ENCODE measurements around the gene MYOCOS. TPM values are rescaled to one million over a fixed set of nuclear protein-coding genes. Genes with fewer than 3 reads are reported as not detected.
"Not testable (repeated sequence)": the region's sequence is repeated elsewhere in the genome, so short reads cannot be mapped to it uniquely, and the experiment has no call there.

Gene MYOCOS
- total RNA-seq, 3 donors from 2014 or later, result not detected

- intact Hi-C loops (cut with DNase I; ENCODE audit: low total_unique reads), result no loop called here
- no peak for DNase-seq (ENCODE audit: low spot score in 2 of 2)
- H3K9me3 ChIP-seq, result no peaks in the 10 kb centered on the region
- no peaks in the 10 kb centered on the region for H3K36me3 ChIP-seq
- TF ChIP-seq, protein P1, sequence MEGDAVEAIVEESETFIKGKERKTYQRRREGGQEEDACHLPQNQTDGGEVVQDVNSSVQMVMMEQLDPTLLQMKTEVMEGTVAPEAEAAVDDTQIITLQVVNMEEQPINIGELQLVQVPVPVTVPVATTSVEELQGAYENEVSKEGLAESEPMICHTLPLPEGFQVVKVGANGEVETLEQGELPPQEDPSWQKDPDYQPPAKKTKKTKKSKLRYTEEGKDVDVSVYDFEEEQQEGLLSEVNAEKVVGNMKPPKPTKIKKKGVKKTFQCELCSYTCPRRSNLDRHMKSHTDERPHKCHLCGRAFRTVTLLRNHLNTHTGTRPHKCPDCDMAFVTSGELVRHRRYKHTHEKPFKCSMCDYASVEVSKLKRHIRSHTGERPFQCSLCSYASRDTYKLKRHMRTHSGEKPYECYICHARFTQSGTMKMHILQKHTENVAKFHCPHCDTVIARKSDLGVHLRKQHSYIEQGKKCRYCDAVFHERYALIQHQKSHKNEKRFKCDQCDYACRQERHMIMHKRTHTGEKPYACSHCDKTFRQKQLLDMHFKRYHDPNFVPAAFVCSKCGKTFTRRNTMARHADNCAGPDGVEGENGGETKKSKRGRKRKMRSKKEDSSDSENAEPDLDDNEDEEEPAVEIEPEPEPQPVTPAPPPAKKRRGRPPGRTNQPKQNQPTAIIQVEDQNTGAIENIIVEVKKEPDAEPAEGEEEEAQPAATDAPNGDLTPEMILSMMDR (IDR thresholded peaks at IDR 0.05), result no peak
- TF ChIP-seq POLR2A (IDR thresholded peaks at IDR 0.05) (no peak), POLR2AphosphoS5 (IDR thresholded peaks at IDR 0.05) (no peak)
- H3K4me3 ChIP-seq, result no peak overlapping the region
- no peaks in the 10 kb centered on the region for H3K4me1 ChIP-seq
- no peaks in the 10 kb centered on the region for H3K27me3 ChIP-seq
- H3K27ac ChIP-seq, result no peak overlapping the region
Observed at GRCh38 chr1:171606402-171606941, 15.6 kb upstream of the MYOCOS start.

- intact Hi-C loops (cut with DNase I; ENCODE audit: low total_unique reads), result no loop called here
Observed at GRCh38 chr1:171610385-171610784, 11.7 kb upstream of the MYOCOS start.

DNA sequence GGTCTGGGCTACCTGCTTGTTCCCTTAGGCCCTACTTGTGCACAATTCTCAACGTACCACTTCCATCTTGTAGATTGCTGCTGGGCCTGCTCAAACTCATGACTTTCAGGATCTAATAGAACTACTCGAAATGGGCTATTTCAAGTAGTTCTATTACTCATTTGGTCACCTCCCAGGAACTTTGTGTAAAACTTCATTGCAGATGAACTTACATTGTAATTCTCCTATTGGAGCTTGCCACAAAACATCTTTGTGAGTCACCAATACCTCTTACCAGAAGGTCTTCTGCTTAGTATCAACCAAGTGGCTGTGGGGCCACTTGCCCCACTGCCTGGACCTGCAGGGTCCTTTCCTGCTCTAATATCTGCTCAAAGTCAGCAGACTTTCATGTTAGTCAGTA is 10.7 kb upstream of the MYOCOS start:
- intact Hi-C loops (cut with DNase I; ENCODE audit: low total_unique reads), result no loop called here
- Histone ChIP-seq H3K27ac (no peak overlapping the region), H3K27me3 (no peaks in the 10 kb centered on the region), H3K36me3 (no peaks in the 10 kb centered on the region), H3K9me3 (no peaks in the 10 kb centered on the region), H3K4me1 (no peaks in the 10 kb centered on the region), H3K4me3 (no peak overlapping the region)
- DNase-seq (ENCODE audit: low spot score in 2 of 2), result no peak
- TF ChIP-seq, protein P1 (IDR thresholded peaks at IDR 0.05), result no peak
- TF ChIP-seq POLR2A (IDR thresholded peaks at IDR 0.05) (no peak), POLR2AphosphoS5 (IDR thresholded peaks at IDR 0.05) (no peak)

More at GRCh38 chr1:171610385-171610784, 11.7 kb upstream of the MYOCOS start:
- H3K27me3 ChIP-seq, result no peaks in the 10 kb centered on the region
- no peaks in the 10 kb centered on the region for H3K4me1 ChIP-seq
- H3K27ac ChIP-seq, result no peak overlapping the region
- H3K9me3 ChIP-seq, result no peaks in the 10 kb centered on the region
- DNase-seq (ENCODE audit: low spot score in 2 of 2), result no peak
- TF ChIP-seq, protein P1 (IDR thresholded peaks at IDR 0.05), result no peak
- TF ChIP-seq POLR2AphosphoS5 (IDR thresholded peaks at IDR 0.05) (no peak), POLR2A (IDR thresholded peaks at IDR 0.05) (no peak)
- no peak overlapping the region for H3K4me3 ChIP-seq
- H3K36me3 ChIP-seq, result no peaks in the 10 kb centered on the region

GRCh38 chr1:171613282-171613681 is 8.8 kb upstream of the MYOCOS start:
- TF ChIP-seq POLR2AphosphoS5 (IDR thresholded peaks at IDR 0.05), result no peak
- no peak for TF ChIP-seq POLR2A (IDR thresholded peaks at IDR 0.05)
- TF ChIP-seq, protein P1 (IDR thresholded peaks at IDR 0.05), result no peak
- no peaks in the 10 kb centered on the region for H3K36me3 ChIP-seq
- H3K27me3 ChIP-seq, result no peaks in the 10 kb centered on the region
- no peaks in the 10 kb centered on the region for H3K4me1 ChIP-seq
- no peak overlapping the region for H3K27ac ChIP-seq
- no peak for DNase-seq (ENCODE audit: low spot score in 2 of 2)
- intact Hi-C loops (cut with DNase I; ENCODE audit: low total_unique reads), result no loop called here
- no peak overlapping the region for H3K4me3 ChIP-seq
- no peaks in the 10 kb centered on the region for H3K9me3 ChIP-seq

DNA sequence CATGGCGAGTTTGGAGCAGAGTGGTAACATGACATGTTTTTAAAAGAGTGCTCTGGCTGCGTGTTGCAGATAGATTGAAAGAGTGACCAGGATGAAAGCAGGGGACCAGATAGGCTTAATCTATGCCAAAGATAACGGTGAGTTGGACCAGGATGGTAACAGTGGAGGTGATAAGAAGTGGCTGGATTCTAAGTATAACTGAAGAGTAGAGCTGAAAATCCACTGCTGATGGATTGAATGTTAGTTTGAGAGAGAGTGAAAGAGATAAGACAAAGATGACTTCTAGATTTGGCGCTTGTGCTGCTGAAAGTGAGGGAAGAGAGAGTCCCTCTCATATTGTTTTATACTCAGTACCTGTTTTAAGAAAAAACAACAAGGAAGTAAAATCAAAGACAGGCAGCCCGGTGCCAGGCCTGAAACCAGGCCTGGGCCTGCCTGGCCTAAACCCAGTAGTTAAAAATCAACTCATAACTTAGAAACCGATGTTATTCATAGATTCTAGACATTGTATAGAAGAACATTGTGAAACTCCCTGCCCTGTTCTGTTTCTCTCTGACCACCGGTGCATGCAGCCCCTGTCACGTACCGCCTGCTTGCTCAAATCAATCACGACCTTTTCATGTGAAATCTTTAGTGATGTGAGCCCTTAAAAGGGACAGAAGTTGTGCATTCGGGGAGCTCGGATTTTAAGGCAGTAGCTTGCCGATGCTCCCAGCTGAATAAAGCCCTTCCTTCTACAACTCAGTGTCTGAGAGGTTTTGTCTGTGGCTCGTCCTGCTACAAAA is 6.7 kb upstream of the MYOCOS start:
- H3K27ac ChIP-seq; DNase-seq (ENCODE audit: low spot score in 2 of 2); H3K36me3 ChIP-seq; H3K9me3 ChIP-seq; H3K4me1 ChIP-seq; H3K4me3 ChIP-seq; intact Hi-C loops (cut with DNase I; ENCODE audit: low total_unique reads); H3K27me3 ChIP-seq: not testable (repeated sequence)
